Keratinocyte (primary cell): ENCODE measurements around the gene USE1. TPM values are rescaled to one million over a fixed set of nuclear protein-coding genes. Genes with fewer than 3 reads are reported as not detected.

Experiments
- DNase-seq: peaks from one replicate; pipeline ENCODE4 v3.0.0-alpha.2; 2011; ENCODE audit warnings: low read depth, missing footprints, low spot score
- FAIRE-seq: peaks from 2 replicates; lab custom pipeline; 2011; peaks lifted over from hg19 to GRCh38; lab: Jason Lieb, UNC
- H2AFZ ChIP-seq: 2 replicates; pipeline ENCODE4 v1.6.0; 2012; ENCODE audit warnings: low read length, control low read depth, inconsistent platforms; ENCODE audit not compliant: control insufficient read depth
- H3K27ac ChIP-seq: 2 replicates; pipeline ENCODE4 v1.5.1; 2011; ENCODE audit warnings: low read length; ENCODE audit not compliant: control insufficient read depth, insufficient read depth
- H3K27me3 ChIP-seq: 3 replicates; pipeline ENCODE4 v1.6.0; 2011; ENCODE audit warnings: low read length; ENCODE audit not compliant: control insufficient read depth, insufficient read depth; ENCODE audit errors: extremely low read depth
- H3K36me3 ChIP-seq, 2 experiments: 2 replicates in 1 of 2; 3 replicates in 1 of 2; pipeline ENCODE4 v1.5.1; 2011; ENCODE audit warnings: low read length in 2 of 2, mild to moderate bottlenecking in 1 of 2; ENCODE audit not compliant: control insufficient read depth in 2 of 2, insufficient read depth in 2 of 2; ENCODE audit errors: extremely low read depth in 1 of 2
- H3K4me1 ChIP-seq: 3 replicates; pipeline ENCODE4 v1.5.1; 2011; ENCODE audit warnings: low read length; ENCODE audit not compliant: control insufficient read depth, insufficient read depth; ENCODE audit errors: extremely low read depth
- H3K4me2 ChIP-seq: 3 replicates; pipeline ENCODE4 v1.6.0; 2011; ENCODE audit warnings: low read depth, low read length; ENCODE audit not compliant: control insufficient read depth, insufficient read depth; ENCODE audit errors: extremely low read depth
- H3K4me3 ChIP-seq, 3 experiments: fragments of 200-600 bp in 1 of 3; sonication (generic) in 1 of 3; 2 replicates in 2 of 3; 3 replicates in 1 of 3; pipeline ENCODE4 v1.5.1; 2011 to 2016; ENCODE audit warnings: low read length in 3 of 3, mild to moderate bottlenecking in 3 of 3, control low read depth in 2 of 3, inconsistent platforms in 1 of 3, low read depth in 1 of 3, mixed read lengths in 1 of 3, mixed run types in 1 of 3, moderate library complexity in 1 of 3; ENCODE audit not compliant: control insufficient read depth in 2 of 3, insufficient read depth in 2 of 3; ENCODE audit errors: extremely low read depth in 1 of 3
- H3K79me2 ChIP-seq: 2 replicates; pipeline ENCODE4 v1.6.0; 2012; ENCODE audit warnings: low read length; ENCODE audit not compliant: control insufficient read depth, insufficient read depth
- H3K9ac ChIP-seq: 3 replicates; pipeline ENCODE4 v1.6.0; 2011; ENCODE audit warnings: low read length; ENCODE audit not compliant: control insufficient read depth, insufficient read depth; ENCODE audit errors: extremely low read depth
- H3K9me1 ChIP-seq: 3 replicates; pipeline ENCODE4 v1.6.0; 2011; ENCODE audit warnings: low read length; ENCODE audit not compliant: control insufficient read depth, insufficient read depth; ENCODE audit errors: extremely low read depth
- H3K9me3 ChIP-seq: 2 replicates; pipeline ENCODE4 v1.5.1; 2012; ENCODE audit warnings: low read depth, low read length; ENCODE audit not compliant: control insufficient read depth
- H4K20me1 ChIP-seq: 3 replicates; pipeline ENCODE4 v1.6.0; 2011; ENCODE audit warnings: low read length; ENCODE audit not compliant: control insufficient read depth, insufficient read depth; ENCODE audit errors: extremely low read depth
- CTCF ChIP-seq, 3 experiments: IDR thresholded peaks in 1 of 3; conservative IDR thresholded peaks in 1 of 3; optimal IDR thresholded peaks in 1 of 3; 2 replicates in 2 of 3; 3 replicates in 1 of 3; pipeline versions ENCODE3 to v1.5.1; 2011; ENCODE audit warnings: low read length in 3 of 3, mild to moderate bottlenecking in 3 of 3, moderate library complexity in 2 of 3, control low read depth in 1 of 3, inconsistent platforms in 1 of 3; ENCODE audit not compliant: insufficient read depth in 2 of 3; ENCODE audit errors: extremely low read depth in 1 of 3
- EZH2 ChIP-seq: IDR thresholded peaks from one replicate; pipeline ENCODE4 v1.6.1; 2012; ENCODE audit warnings: inconsistent platforms, mild to moderate bottlenecking, low read length, moderate library complexity
- dilution Hi-C: fragments of 300-500 bp; cut with MboI; formaldehyde crosslinking; loops from one replicate; pipeline ENCODE4 v1.7.0; 2020; ENCODE audit warnings: low sequenced_read_pairs; ENCODE audit not compliant: extremely low pct_ligation_motif_present
- polyA plus RNA-seq, 5 experiments: library from polyadenylated mRNA; depleted of rRNA in 3 of 5; stranded (reverse) in 3 of 5; stranded (forward) in 1 of 5; unstranded in 1 of 5; fragments of >200 nt; gene quantifications; 1 replicate in 1 of 5; 2 replicates in 3 of 5; 3 replicates in 1 of 5; pipeline versions ENCODE4 v1.2.1 to v1.2.3, GENCODE V29; 2011 to 2012; ENCODE audit warnings: missing spikeins in 2 of 5, low read depth in 1 of 5, low replicate concordance in 1 of 5

USE1 gene
- polyA plus RNA-seq, 1 donor (not counting 4 experiments of a cell fraction or from before 2014, with no cell fraction given) = 18.0 TPM

- Histone ChIP-seq H3K9me1 (no peaks in the 10 kb centered on the region), H3K79me2 (no peaks in the 10 kb centered on the region), H3K4me1 (peaks cover 14% of the 10 kb centered on the region), H3K36me3 (peaks cover 2 to 12% of the 10 kb centered on the region in 2 experiments), H3K4me2 (no peak overlapping the region), H3K4me3 (no peak overlapping the region), H4K20me1 (no peaks in the 10 kb centered on the region), H3K27ac (no peak overlapping the region), H3K27me3 (no peaks in the 10 kb centered on the region), H3K9me3 (no peaks in the 10 kb centered on the region), H3K9ac (no peak overlapping the region), H2AFZ (no peak overlapping the region)
- dilution Hi-C loops = no loop called here
- no peak for TF ChIP-seq CTCF (optimal IDR thresholded peaks at IDR 0.05 in 1 of 3, IDR thresholded peaks at IDR 0.05 in 1 of 3, conservative IDR thresholded peaks at IDR 0.05 in 1 of 3; ENCODE audit: extremely low read depth in 1 of 3, insufficient read depth in 2 of 3, low read length in 3 of 3)
- TF ChIP-seq EZH2 = no peak
- DNase-seq (no peak), FAIRE-seq (no peak)
Measured at GRCh38 chr19:17219286-17219685, 4.1 kb downstream of the USE1 start.

- no peaks in the 10 kb centered on the region for H3K79me2 ChIP-seq
- TF ChIP-seq CTCF (optimal IDR thresholded peaks at IDR 0.05 in 1 of 3, IDR thresholded peaks at IDR 0.05 in 1 of 3, conservative IDR thresholded peaks at IDR 0.05 in 1 of 3; ENCODE audit: extremely low read depth in 1 of 3, insufficient read depth in 2 of 3, low read length in 3 of 3) (no peak), EZH2 (no peak)
- H3K4me1 ChIP-seq = peaks cover 8% of the 10 kb centered on the region
- H3K9ac ChIP-seq = peak overlapping the region; percentile 60
- peaks cover 2 to 12% of the 10 kb centered on the region in 2 experiments for H3K36me3 ChIP-seq
- no peak for DNase-seq
- peak; percentile 66 for FAIRE-seq
- peak overlapping the region; percentile 23 for H3K27ac ChIP-seq
- H2AFZ ChIP-seq = peak overlapping the region; percentile 66
- no peaks in the 10 kb centered on the region for H3K9me1 ChIP-seq
- H3K27me3 ChIP-seq = no peaks in the 10 kb centered on the region
- dilution Hi-C loops = no loop called here
- no peaks in the 10 kb centered on the region for H4K20me1 ChIP-seq
- H3K4me3 ChIP-seq = no peak overlapping the region
- H3K9me3 ChIP-seq = no peaks in the 10 kb centered on the region
- peak overlapping the region; percentile 59 for H3K4me2 ChIP-seq
Measured at GRCh38 chr19:17220207-17220758, 5.1 kb downstream of the USE1 start.
